Measurements from ENCODE around the gene LYPD6.

- TF ChIP-seq, protein P1, sequence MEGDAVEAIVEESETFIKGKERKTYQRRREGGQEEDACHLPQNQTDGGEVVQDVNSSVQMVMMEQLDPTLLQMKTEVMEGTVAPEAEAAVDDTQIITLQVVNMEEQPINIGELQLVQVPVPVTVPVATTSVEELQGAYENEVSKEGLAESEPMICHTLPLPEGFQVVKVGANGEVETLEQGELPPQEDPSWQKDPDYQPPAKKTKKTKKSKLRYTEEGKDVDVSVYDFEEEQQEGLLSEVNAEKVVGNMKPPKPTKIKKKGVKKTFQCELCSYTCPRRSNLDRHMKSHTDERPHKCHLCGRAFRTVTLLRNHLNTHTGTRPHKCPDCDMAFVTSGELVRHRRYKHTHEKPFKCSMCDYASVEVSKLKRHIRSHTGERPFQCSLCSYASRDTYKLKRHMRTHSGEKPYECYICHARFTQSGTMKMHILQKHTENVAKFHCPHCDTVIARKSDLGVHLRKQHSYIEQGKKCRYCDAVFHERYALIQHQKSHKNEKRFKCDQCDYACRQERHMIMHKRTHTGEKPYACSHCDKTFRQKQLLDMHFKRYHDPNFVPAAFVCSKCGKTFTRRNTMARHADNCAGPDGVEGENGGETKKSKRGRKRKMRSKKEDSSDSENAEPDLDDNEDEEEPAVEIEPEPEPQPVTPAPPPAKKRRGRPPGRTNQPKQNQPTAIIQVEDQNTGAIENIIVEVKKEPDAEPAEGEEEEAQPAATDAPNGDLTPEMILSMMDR (IDR thresholded peaks at IDR 0.05): no peak
- TF ChIP-seq POLR2AphosphoS5 (IDR thresholded peaks at IDR 0.05): no peak
Observed at GRCh38 chr2:149410701-149411484, 80.5 kb downstream of the LYPD6 start.

All from gastroesophageal sphincter (tissue), 3 donors.